HG03575 (cell line): ENCODE results near the gene SERTAD1.
"Not testable (repeated sequence)": the region's sequence is repeated elsewhere in the genome, so short reads cannot be mapped to it uniquely, and the experiment has no call there.

Source experiments
- ATAC-seq: cut with Tn5 transposase; IDR thresholded peaks from one replicate; pipeline ENCODE4 v1.9.1; 2021; ENCODE audit not compliant: unreplicated experiment, insufficient number of reproducible peaks, low FRiP score; ENCODE audit errors: extremely low read depth

The SERTAD1 gene, protein sequence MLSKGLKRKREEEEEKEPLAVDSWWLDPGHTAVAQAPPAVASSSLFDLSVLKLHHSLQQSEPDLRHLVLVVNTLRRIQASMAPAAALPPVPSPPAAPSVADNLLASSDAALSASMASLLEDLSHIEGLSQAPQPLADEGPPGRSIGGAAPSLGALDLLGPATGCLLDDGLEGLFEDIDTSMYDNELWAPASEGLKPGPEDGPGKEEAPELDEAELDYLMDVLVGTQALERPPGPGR

DNA sequence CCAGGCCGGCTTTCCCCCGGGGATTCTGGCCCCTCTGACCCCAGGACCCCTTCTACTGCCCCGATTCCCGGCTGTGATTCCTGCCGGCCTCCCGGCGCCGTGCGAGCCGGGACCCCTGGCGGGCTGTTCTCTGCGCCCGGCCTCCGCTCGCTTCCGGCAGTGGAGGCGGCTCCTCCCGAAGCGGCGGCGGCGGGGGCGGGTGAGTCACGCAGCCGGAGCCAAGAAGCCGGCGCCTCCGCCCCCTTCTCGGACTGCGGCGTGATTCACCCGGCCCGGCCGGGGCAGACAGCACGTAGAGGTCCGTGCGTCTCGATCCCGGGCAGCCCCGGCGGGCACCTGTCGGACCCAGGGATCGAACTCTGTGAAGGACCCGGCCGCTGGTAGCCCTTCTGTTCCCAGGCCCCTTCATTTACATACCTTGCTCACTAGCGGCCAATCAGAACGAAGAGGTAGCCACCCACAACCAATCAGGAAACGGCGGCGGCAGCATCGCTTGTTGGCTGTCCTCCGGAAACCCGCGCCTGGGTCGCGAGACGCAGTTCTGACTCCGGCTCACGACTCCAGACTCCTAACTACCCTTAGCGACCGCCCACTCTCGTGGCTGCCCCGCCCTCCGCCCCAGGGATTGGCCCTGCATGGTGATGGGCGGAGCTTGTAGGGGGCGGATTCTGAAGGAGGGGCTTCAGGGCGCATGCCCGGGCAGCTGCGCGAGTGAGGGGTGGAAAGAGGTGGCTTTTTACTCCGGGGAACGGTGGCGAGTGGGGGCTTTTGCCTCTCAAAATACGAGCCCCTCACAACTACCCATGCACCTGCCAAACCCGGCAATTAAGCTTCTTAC is at the start of gene SERTAD1:
Gene SERTAD1, minus strand, starts transcription at position 543 of the 838 bp plus-strand sequence. CDS start 2,446 bp downstream, outside the sequence.
- ATAC-seq: no peak

DNA sequence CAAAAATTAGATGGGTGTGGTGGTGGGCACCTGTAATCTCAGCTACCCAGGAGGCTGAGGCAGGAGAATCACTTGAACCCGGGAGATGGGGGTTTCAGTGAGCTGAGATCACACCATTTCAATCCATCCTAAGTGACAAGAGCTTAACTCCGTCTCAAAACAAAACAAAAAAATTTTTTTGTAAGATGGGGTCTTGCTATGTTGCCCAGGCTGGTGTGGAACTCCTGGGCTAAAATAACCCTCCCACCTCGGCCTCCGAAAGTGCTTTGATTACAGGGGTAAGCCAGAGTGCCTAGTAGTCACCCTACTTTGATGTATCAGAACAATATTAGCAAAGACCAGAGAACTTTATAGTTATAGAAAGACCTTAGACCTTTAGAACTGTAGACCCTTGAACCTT is 48.9 kb upstream of the SERTAD1 start:
- no peak for ATAC-seq

DNA sequence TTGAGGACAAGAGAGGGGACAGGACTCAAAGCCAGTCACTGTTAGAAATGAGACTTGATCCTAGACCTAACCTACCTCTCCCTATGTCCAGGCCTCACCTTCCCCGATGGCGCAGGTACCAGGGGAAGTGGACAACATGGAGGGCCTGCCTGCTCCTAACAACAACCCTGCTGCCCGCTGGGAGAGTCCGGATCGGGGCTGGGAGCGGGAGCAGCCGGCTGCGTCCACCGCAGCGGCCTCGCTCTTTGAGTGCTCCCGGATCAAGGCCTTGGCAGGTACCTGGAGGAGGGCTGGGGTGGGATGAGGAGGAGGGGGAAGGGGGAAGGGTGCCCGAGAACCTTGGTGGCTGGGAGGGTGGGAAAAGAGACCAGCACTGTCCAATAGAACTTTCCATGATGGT is 46.7 kb upstream of the SERTAD1 start:
- no peak for ATAC-seq

DNA sequence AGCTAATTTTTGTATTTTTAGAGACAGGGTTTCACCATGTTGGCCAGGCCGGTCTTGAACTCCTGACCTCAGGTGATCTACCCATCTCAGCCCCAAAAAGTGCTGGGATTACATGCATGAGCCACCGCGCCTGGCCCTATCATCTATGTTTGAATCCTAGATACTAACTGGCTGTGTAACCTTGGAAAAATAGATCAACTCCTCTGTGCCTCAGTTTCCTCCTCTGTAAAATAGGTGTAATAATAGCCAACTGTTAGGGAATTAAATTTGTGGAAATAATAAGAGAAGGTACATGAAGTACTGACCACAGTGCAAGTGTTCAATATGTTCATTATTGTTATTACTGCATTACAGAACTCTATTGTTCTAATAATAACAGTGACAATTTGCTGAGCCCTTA is 45.3 kb upstream of the SERTAD1 start:
- no peak for ATAC-seq

DNA sequence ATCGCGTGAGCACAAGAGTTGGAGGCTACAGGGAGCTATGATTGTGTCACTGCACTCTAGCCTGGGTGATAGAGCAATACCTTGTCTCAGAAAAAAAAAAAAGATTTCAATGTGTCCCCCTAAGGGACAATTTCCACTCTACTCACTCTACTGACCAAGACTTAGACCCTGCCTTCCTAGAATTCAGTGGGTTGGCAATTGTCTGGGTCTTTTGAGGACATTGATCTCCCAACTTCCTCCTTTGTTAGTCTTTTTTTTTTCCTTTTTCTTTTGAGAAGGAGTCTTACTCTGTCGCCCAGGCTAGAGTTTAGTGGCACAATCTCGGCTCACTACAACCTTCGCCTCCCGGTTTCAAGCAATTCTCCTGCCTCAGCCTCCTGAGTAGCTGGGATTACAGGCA is 43.2 kb upstream of the SERTAD1 start:
- no peak for ATAC-seq

DNA sequence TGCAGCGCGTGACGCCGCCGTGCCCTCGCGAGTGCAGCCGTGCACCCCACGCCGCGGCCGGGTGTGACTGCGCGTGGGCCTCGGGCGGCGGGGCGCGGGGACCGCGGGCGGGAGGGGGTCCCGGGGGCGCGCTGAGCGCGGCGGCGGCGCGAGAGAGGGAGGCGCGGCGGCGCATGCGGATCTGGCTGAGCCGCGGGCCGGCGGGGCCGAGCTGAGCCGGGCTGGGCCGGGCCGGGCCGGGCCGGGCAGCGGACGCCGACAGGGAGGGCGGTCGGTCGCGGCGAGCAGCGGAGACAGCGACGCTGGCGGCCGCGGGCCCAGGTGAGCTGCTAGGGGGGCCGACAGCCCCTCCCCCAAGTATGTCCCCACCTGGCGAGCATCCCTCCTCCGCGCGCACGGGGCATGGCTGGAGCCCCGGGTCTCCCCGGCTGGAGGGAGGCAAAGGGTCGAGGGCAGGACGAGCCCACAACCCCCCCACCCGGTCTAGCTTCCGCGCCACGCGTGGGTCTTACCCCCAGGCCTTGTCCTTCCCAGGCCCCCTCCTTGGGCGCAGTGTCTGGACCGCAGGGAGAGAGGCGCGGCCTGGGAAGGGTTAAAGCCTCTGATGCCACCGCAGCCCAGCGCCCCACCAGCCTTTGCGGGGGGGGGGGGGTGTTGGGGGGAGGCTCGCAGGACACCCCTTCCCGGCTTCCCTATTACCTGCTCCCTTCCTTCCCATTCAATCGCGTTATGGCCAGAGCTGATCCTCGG is 41.4 kb upstream of the SERTAD1 start, which contains the start of gene SPTBN4:
Gene SPTBN4, plus strand, starts transcription at position 17 of the 750 bp plus-strand sequence. CDS start 5,621 bp downstream, outside the sequence.
- no peak for ATAC-seq

DNA sequence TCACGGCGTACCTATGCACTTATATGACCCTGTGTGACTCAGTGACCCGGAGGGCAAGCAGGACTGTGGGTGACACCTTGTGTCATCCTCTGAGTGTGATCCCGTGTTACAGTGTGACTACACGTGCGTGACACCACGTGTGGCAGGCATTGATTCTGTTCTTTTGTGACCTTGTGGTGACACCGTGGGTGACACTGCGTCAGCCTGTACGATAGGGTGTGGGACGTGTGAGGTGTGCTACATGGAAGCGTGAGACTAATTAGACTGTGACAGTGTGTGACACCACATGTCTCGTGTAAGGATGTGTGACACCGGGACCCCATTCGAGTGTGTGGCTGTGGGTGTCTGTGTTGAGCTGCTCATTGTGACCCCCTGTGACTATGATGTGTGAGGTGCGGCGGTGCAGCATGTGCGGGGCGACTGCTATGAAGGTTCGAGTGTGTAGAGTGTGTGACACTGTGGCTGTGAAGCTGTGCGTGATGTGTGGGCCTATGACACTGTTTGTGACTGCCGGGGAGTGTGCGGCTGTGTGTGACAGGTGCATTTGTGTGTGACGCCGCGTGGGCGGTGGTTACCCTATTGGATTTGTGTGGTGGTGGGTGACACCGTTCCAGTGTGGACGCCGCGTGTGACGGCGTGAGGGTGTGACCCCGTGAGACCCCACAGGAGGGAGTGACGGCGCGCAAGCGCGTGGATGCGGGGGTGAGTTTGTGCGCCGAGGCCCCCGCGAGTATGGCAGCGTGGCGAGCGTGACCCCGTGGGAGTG is 40.6 kb upstream of the SERTAD1 start:
- ATAC-seq: no peak

DNA sequence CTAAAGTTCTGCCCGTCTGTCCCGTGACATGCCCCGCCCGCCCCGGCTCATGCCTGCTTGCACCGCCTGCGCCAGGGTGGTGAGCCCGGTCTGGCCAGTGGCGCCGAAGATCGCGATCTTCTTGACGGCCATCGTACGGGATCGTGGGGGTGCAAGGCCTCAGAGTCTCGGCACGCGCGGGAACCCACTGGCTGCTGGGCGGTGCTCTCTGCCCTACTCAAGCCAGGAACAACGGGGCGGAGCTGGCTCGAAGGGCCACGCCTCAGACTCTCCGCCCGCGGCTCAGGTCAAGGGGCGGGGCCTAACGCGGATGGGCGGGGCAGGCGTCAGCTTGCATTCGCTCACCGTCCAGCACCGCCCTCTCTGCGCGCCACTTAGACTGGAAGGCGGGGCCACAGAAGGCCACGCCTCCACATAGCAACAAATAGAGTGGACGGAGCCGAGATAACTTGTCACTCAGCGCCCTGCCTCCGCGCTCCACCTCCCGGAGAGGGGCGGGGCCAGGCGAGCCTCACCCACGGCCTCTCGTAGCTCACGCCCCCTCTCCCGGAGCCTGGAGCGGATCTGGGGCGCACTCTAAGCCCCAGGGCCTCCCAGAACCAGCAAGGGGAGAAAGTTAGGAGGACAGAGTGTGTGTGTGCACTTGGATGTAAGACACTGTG is 39.9 kb upstream of the SERTAD1 start, which contains the start of gene BLVRB:
Gene BLVRB, minus strand, starts transcription at position 189 of the 662 bp plus-strand sequence. Its CDS starts 57 bp downstream, at position 132.
- ATAC-seq: peak; percentile 43

DNA sequence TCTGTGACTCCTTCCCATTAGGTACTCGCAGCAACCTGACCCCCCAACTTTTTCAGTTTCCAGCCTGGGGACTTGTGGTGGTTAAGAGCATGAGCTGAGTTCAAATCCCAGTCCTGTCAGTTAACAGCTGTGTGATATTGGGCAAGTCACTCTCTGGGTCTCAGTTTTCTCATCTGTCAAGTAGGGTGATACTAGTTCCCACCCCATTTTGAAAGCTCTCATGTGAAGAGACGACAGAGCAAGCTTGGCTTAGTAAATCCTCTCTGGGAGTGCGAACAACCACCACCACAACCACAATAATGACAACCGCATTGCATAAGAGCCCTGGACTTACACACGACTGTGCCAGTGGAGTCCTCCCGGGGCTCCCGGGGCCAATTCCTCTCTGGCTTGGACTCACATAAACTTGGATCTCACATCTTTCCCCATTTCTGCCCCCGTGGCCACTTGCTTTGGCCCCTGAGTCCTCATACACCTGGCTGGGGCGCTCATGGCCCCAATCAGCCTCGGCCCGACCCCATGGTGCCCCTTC is 39.3 kb upstream of the SERTAD1 start:
- no peak for ATAC-seq

DNA sequence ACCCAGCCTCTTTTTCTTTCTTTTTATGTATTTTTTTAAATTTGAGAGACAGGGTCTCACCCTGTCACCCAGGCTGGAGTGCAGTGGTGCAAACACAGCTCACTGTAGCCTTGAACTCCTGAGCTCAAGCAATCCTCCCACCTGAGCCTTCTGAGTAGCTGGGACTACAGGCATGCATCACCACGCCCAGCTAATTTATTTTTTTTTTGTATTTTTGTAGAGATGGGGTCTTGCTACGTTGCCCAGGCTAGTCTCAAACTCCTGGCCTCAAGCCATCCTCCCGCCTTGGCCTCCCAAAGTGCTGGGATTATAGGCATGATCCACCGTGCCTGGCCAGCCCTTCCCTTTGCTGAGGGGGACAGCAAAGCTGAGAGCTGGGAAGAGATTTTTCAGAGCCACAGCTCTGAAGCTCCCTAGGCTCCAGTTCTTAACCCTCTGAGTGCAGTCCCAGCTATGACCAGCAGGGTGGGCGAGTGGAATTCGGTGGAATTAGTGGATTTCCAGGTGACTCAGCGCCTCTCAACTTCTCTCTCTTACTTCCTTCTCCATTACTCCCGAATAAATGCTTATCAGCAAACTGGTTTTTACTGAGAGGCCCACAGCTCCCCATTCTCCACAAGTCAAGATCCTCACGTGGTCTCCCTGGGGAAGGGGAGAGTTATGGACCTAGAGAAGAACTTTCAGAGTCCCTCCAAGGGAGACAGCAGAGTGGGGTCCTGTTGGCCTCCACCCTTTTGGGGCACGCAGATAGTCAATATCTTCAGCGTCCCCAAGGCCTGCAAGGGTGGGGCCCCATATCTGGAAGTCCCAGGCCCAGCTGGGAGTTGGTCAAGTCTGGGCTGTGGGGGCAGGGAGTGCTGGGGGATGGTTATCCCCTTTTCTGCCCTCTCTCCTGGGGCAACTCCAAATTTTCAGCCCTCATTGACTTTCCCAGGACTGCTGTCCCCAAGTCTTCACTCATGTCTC is 38.5 kb upstream of the SERTAD1 start:
- ATAC-seq: no peak

DNA sequence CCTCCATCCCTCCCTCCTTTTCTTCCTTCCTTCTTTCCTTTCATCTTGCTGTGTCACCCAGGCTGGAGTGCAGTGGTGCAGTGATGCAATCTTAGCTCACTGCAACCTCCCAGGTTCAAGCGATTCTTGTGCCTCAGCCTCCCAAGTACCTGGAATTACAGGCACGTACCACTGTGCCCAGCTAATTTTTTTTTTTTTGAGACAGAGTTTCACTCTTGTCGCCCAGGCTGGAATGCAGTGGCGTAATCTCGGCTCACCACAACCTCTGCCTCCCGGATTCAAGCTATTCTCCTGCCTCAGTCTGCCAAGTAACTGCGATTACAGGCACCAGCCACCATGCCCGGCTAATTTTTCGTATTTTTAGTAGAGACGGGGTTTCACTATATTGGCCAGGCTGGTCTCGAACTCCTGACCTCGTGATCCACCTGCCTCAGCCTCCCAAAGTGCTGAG is 37.8 kb upstream of the SERTAD1 start:
- not testable (repeated sequence) for ATAC-seq

DNA sequence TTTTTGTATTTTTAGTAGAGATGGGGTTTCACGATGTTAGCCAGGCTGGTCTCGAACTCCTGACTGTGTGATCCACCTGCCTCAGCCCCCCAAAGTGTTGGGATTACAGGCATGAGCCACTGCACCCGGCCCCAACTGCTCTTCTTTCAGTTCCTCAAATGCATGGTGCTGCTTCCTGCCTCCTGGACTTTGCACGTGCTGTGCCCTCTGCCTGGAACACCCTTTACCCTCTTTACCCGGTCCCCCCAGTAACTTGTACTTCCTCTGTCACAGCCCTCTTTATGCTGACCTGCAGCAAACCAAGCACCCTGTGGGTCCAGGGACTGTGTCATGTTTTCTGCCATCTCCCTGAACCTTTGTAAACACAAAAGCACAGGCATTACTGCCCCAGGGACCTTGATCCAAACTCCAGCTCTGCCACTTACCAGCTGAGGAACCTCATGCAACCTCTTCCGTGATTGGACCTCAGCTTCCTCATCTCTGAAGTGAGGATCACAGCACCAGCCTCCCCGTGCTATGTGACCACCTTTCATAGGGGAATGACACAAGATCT is 36.0 kb upstream of the SERTAD1 start:
- no peak for ATAC-seq

DNA sequence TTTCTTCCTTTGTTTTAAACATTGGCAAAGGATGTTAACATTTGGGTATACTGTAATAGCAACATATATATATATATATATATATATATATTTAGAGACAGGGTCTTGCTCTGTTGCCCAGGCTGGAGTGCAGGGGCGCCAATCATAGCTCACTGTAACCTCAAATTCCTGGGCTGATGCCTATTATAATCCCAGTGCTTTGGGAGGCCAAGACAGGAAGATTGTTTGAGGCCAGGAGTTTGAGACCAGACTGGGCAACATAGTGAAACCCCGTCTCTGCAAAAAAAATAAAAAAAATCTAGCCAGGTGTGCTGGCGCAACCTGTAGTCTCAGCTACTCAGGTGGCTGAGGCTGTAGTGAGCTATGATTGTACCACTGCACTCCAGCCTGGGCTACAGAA is 34.4 kb upstream of the SERTAD1 start:
- ATAC-seq: no peak

DNA sequence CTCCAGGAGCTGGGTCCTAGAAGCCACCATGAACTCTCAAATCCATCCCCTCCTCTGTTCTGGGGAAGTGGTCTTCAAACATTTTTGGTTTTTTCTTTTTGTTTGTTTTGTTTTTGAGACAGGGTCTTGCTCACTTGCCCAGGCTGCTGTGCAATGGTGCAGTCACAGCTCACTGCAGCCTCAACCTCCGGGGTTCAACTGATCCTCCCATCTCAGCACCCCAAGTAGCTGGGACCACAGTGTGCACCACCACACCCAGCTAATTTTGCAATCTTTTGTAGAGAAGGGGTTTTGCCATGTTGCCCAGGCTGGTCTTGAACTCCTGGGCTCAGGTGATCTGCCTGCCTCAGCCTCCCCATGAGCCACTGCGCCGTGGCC is 32.8 kb upstream of the SERTAD1 start:
- ATAC-seq: no peak

DNA sequence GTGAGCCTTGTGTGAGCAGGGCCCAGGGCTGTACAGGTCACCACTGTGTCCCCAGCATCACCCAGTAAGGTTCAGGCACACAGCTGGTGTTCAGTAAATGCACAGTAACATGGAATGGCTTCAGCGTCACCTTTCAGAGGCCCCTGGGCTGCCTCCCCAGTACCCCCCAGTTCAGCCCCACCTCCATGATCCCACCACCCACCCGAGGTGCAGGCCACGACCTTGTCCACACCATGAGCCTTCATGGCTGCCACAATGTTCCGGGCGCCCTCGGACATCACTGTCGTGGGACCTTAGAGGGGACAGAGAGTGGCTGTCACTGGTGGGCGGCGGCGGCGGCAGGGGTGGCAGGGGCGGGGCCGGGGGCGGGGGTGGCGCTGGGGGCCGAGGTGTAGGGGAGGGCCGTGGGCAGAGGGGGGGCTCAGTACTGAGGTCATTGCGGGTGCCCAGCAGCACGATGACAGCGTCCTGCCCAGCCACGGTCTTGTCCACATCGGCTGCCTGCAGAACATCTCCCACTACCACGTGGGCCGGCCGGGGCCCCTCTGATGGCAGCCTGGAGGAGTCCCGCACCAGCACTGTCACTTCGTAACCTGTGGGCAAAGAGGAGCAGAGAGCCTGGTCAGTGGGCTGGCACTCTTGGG is 32.3 kb upstream of the SERTAD1 start:
- no peak for ATAC-seq

DNA sequence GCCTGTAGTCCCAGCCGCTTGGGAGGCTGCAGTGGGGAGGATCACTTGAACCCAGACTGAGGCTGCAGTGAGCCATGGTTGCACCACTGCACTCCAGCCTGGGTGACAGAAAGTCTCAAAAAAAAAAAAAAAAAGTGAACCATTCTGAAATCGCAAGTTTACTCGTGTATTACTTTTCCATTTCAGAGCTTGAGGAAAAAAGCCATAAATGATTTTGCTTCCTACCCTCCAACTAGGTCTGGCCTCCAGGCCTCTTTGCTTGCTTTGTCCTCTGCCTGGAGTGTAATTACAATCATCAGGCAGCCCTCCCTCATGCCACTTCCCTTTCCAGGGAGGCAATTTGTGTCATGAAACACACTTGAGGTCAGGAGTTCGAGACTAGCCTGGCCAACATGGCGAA is 31.3 kb upstream of the SERTAD1 start:
- ATAC-seq: no peak
